ENCODE results near the gene GAL3ST2. TPM values are rescaled to one million over a fixed set of nuclear protein-coding genes. Genes with fewer than 3 reads are reported as not detected.

Gene GAL3ST2
- total RNA-seq, 1 donor from 2014 or later, result not detected

DNA sequence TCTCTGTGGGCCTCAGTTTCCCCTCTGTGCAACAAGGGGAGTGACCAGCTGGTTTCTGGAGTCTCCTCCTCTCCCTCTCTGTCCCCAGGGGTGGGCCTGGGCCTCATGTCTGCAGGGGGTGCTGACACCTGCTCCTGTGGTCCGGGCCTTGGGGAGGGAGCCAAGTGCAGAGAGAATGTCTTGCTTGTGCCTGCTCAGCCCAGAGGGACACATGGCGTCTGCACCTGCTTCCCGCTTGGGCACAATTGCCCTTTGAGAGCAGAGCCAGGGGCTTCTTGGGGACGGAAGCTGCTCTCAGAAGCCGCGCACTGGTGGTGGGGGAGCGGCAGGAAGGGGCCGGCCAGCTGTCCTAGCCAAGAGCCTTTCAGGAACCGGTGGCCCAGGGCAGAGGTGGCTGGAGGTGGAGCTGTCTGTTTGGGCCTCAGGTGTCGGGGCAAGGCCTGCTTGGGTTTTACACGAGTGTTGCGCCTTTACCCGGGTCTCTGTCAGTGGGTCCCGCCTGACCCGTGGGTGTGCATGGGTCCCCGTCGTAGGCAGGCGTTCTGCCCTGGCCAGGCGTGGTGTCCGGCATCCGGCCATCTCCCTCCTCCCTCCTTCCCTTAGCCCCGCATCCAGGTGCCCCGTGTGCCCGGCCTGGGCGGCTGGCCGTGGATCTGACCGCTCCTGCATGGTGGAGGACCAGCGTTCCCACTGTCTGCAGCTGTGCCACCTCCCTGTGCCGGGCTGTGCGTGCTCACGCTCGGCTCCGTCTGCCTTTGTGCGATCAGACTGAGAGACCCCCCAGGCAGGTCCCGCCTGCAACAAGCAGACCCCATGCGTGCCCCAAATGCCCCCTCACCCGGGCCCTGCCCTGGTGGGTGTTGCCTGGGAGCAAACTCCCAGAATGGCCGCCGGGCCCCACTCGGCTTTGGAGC is 36.4 kb downstream of the GAL3ST2 start:
- no peak overlapping the region for H3K4me3 ChIP-seq
- no peak overlapping the region for H3K27ac ChIP-seq
- DNase-seq (ENCODE audit: low spot score in 2 of 2), result no peak
- intact Hi-C loops (cut with DNase I), result no loop called here
- no peaks in the 10 kb centered on the region for H3K9me3 ChIP-seq
- TF ChIP-seq, protein P1, sequence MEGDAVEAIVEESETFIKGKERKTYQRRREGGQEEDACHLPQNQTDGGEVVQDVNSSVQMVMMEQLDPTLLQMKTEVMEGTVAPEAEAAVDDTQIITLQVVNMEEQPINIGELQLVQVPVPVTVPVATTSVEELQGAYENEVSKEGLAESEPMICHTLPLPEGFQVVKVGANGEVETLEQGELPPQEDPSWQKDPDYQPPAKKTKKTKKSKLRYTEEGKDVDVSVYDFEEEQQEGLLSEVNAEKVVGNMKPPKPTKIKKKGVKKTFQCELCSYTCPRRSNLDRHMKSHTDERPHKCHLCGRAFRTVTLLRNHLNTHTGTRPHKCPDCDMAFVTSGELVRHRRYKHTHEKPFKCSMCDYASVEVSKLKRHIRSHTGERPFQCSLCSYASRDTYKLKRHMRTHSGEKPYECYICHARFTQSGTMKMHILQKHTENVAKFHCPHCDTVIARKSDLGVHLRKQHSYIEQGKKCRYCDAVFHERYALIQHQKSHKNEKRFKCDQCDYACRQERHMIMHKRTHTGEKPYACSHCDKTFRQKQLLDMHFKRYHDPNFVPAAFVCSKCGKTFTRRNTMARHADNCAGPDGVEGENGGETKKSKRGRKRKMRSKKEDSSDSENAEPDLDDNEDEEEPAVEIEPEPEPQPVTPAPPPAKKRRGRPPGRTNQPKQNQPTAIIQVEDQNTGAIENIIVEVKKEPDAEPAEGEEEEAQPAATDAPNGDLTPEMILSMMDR (IDR thresholded peaks at IDR 0.05), result no peak
- no peaks in the 10 kb centered on the region for H3K36me3 ChIP-seq
- no peaks in the 10 kb centered on the region for H3K27me3 ChIP-seq
- H3K4me1 ChIP-seq, result peaks cover 5% of the 10 kb centered on the region in 2 donors

DNA sequence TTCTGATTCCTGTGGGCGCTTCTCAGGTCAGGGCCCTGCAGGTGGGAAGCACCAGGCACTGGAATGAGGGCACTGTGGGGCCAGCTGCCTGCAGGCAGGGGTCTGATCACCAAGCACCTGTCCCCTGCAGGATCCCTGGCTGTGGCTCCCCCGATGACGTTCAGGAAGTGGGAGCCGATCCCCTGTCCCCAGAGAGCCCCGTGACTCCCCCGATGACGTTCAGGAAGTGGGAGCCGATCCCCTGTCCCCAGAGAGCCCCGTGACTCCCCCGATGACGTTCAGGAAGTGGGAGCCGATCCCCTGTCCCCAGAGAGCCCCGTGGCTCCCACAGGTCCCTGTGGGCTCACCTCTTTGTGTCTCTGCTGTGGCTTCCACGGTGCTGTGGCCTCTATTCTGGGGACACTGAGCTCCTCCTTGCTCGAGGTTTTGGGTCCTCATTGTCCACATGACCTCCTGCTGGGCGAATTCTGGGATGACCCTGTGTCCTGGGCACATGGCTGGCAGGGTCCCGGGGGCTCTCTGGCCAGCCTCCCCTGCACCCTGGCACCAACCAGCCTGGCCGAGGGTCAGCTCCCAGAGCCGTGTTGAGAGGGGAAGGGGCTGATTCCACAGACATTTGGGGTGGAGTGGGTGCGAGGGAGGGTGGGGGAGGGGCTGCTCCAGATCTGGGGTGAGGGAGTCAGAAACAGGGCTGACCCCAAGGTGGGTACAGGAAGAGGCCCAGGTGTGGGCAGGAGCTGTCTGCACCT is 37.2 kb downstream of the GAL3ST2 start:
- H3K4me3 ChIP-seq, result no peak overlapping the region
- TF ChIP-seq, protein P1 (IDR thresholded peaks at IDR 0.05), result no peak
- no peak overlapping the region for H3K27ac ChIP-seq
- no peaks in the 10 kb centered on the region for H3K36me3 ChIP-seq
- peak in 1 of 2 donors; percentile 64 for DNase-seq (ENCODE audit: low spot score in 2 of 2)
- H3K4me1 ChIP-seq, result peaks cover 5% of the 10 kb centered on the region in 2 donors
- no peaks in the 10 kb centered on the region for H3K27me3 ChIP-seq
- intact Hi-C loops (cut with DNase I), result no loop called here
- no peaks in the 10 kb centered on the region for H3K9me3 ChIP-seq

DNA sequence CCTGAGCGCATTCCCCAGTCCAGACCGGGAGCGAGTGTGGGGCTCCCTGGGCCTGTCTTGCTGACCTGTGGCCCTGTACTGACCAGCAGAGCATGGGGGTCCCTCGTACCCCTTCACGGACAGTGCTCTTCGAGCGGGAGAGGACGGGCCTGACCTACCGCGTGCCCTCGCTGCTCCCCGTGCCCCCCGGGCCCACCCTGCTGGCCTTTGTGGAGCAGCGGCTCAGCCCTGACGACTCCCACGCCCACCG is 37.7 kb downstream of the GAL3ST2 start:
- Histone ChIP-seq H3K4me3 (no peak overlapping the region), H3K4me1 (peaks cover 5% of the 10 kb centered on the region in 2 donors), H3K36me3 (no peaks in the 10 kb centered on the region), H3K27me3 (no peaks in the 10 kb centered on the region), H3K9me3 (no peaks in the 10 kb centered on the region), H3K27ac (no peak overlapping the region)
- intact Hi-C loops (cut with DNase I), result no loop called here
- TF ChIP-seq, protein P1 (IDR thresholded peaks at IDR 0.05), result no peak
- DNase-seq (ENCODE audit: low spot score in 2 of 2), result no peak

DNA sequence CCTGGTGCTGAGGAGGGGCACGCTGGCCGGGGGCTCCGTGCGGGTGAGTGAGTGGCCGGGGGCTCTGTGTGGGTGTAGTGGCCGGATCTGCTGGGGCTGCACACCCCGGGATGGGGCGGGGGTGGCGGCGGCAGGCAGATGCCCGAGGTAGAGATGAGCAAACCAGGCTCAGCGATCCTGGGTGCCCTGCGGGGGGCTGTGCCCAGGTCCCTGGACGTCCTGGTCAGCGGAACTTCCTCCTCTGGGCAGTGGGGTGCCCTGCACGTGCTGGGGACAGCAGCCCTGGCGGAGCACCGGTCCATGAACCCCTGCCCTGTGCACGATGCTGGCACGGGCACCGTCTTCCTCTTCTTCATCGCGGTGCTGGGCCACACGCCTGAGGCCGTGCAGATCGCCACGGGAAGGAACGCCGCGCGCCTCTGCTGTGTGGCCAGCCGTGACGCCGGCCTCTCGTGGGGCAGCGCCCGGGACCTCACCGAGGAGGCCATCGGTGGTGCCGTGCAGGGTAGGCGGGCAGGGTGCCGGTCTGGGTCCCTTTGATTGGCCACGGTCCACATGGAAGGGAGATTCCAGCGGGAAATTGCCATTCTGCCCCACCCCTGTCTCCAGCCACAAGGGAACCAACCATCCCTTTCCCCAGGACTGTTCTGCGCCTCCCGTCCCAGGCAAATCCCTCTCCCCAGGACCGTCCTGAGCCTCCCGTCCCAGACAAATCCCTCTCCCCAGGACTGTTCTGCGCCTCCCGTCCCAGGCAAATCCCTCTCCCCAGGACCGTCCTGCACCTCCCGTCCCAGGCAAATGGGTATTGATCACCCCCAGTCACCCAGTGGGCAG is 38.2 kb downstream of the GAL3ST2 start:
- H3K4me1 ChIP-seq, result peaks cover 3 to 5% of the 10 kb centered on the region in 2 donors
- no peaks in the 10 kb centered on the region for H3K36me3 ChIP-seq
- intact Hi-C loops (cut with DNase I), result no loop called here
- peak in 1 of 2 donors; percentile 53 for DNase-seq (ENCODE audit: low spot score in 2 of 2)
- no peak overlapping the region for H3K4me3 ChIP-seq
- TF ChIP-seq, protein P1 (IDR thresholded peaks at IDR 0.05), result no peak
- H3K9me3 ChIP-seq, result no peaks in the 10 kb centered on the region
- no peaks in the 10 kb centered on the region for H3K27me3 ChIP-seq
- H3K27ac ChIP-seq, result no peak overlapping the region
